Measurements from ENCODE around the gene AOPEP. TPM values are rescaled to one million over a fixed set of nuclear protein-coding genes. Genes with fewer than 3 reads are reported as not detected.
A peak's percentile ranks its signal among the peaks of the same experiment; 100 is the strongest.

AOPEP gene
- total and polyA plus RNA-seq, 2 of the 13 experiments (the other 11 are each of a cell fraction or from before 2014, with no cell fraction given), result 22.2 to 41.6 TPM

- TF ChIP-seq HDAC1 (CRISPR knock-in tag; IDR thresholded peaks at IDR 0.05), result peak; percentile 68
- no peak for TF ChIP-seq ZNF800 (CRISPR knock-in tag; IDR thresholded peaks at IDR 0.05)
- no peak for TF ChIP-seq MIER2 (CRISPR knock-in tag; IDR thresholded peaks at IDR 0.05)
- no peak for TF ChIP-seq ZBTB10 (CRISPR knock-in tag; IDR thresholded peaks at IDR 0.05; ENCODE audit: borderline replicate concordance)
- no peak for TF ChIP-seq AKNA (CRISPR knock-in tag; IDR thresholded peaks at IDR 0.05; ENCODE audit: borderline replicate concordance)
- no peak for TF ChIP-seq HCFC1 (IDR thresholded peaks at IDR 0.05; ENCODE audit: low read depth, low read length)
- no peak for TF ChIP-seq PTBP1 (IDR thresholded peaks at IDR 0.05; ENCODE audit: low read depth, low read length, poor library complexity, severe bottlenecking)
- TF ChIP-seq ZHX2 (IDR thresholded peaks at IDR 0.05; ENCODE audit: low read depth), result no peak
- no peak for TF ChIP-seq ZHX2 (CRISPR knock-in tag; IDR thresholded peaks at IDR 0.05; ENCODE audit: borderline replicate concordance)
- no peak for TF ChIP-seq ZZZ3 (CRISPR knock-in tag; IDR thresholded peaks at IDR 0.05; ENCODE audit: borderline replicate concordance)
- TF ChIP-seq ZNF121 (CRISPR knock-in tag; IDR thresholded peaks at IDR 0.05), result peak; percentile 51; the same call in 1 of the 2 replicates
These were observed 344.1 kb downstream of the AOPEP start (continued) for GRCh38 chr9:95070549-95071021.
